Fibroblast of skin of scalp (primary cell): Measurements from ENCODE around the gene PAQR5. TPM values are rescaled to one million over a fixed set of nuclear protein-coding genes. Genes with fewer than 3 reads are reported as not detected.
"Not testable (repeated sequence)": the region's sequence is repeated elsewhere in the genome, so short reads cannot be mapped to it uniquely, and the experiment has no call there.

Experiments
- DNase-seq: peaks from one replicate; pipeline ENCODE4 v3.0.0-alpha.2; 2013
- polyA plus RNA-seq, 2 experiments: library from polyadenylated mRNA; unstranded; fragments of 120-200 nt; gene quantifications; one replicate each; pipeline ENCODE4 v1.2.1, GENCODE V29; 2013; ENCODE audit not compliant: insufficient read length in 2 of 2

The PAQR5 gene
- 3.3 TPM for polyA plus RNA-seq (2013, experiment 1 of 2; ENCODE audit: insufficient read length)
- 2.6 TPM for polyA plus RNA-seq (2013, experiment 2 of 2; ENCODE audit: insufficient read length)

DNA sequence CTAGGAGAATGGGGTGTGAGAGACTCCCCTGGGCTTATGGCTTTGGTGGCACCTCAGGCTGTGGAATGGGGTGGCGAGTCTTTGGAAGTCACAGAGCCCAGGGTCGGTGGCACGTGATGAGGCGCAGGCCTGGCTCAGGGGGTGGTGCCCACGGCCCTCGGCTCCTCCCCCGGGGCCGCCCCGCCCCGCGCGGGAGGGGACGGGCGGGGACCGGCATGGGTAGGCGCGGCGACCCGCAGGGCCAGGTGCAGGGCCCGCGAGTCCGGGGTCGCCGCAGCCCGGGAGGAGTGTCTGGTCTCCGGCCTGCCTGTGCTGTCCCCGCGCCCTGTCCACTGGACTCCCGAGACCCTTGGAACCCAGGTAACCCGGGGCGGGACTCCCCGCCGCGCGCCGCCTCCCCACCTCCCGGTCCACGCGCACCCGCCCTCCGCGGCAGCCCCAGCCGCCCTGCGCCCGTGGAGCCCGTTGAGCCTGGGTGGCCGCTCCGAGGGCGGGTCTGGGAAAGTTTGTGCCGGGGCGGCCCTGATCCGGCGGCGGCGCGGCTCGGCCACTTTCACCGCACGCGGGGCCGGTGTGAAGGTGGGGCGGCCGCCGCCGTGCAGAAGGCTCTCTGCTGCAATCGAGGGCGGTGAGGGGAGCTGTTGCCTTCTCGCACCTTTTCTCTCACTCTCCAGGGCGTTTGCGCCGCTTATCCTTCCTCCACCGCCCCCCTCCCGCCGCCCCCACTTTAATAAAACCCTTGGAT, at the start of gene PAQR5:
PAQR5 (plus strand) TSS at position 216 of the 745 bp plus-strand sequence. CDS start 61,169 bp downstream, outside the sequence.
- peak; percentile 29 for DNase-seq

GRCh38 chr15:69253156-69253555, 45.6 kb upstream of the PAQR5 start:
- peak; percentile 81 for DNase-seq

GRCh38 chr15:69265347-69265955, 33.3 kb upstream of the PAQR5 start:
- peak; percentile 39 for DNase-seq

- DNase-seq: no peak
These were observed 27.5 kb upstream of the PAQR5 start for GRCh38 chr15:69271217-69271616.

DNA sequence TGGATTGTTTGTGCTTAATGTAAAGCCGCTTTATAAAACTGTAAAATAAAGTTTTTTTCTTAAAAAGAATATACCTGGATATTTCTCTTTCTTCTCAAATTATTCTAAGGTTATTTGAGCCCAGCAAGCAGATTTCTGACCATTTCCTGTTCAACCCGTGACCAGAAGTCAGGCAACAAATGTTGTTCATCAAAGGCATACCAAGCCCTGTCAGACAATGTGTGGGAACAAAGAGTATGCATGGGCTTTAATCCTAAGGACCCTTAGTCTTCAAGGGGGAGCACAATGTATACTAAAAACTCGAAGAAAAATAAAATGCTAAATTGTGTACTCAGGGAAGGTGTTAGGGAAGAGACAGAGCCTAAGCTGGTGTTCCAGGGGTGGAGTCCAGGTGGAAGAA, 26.6 kb upstream of the PAQR5 start:
- DNase-seq: no peak

GRCh38 chr15:69272891-69273290, 25.8 kb upstream of the PAQR5 start:
- DNase-seq: no peak

GRCh38 chr15:69275074-69275670, 23.5 kb upstream of the PAQR5 start:
- no peak for DNase-seq

- no peak for DNase-seq
These were observed 22.7 kb upstream of the PAQR5 start for GRCh38 chr15:69275933-69276560.

GRCh38 chr15:69277316-69277715, 21.4 kb upstream of the PAQR5 start:
- DNase-seq: no peak

GRCh38 chr15:69279636-69280035, 19.1 kb upstream of the PAQR5 start:
- DNase-seq: no peak

- DNase-seq: peak; percentile 23
These were observed 17.9 kb upstream of the PAQR5 start for GRCh38 chr15:69280783-69281182.

- no peak for DNase-seq
These were observed 16.5 kb upstream of the PAQR5 start for GRCh38 chr15:69282104-69282743.

- DNase-seq: no peak
These were observed 12.9 kb upstream of the PAQR5 start for GRCh38 chr15:69285834-69286233.

- no peak for DNase-seq
These were observed 10.7 kb upstream of the PAQR5 start for GRCh38 chr15:69288011-69288410.

GRCh38 chr15:69288531-69289341, 10.0 kb upstream of the PAQR5 start:
- DNase-seq: no peak

DNA sequence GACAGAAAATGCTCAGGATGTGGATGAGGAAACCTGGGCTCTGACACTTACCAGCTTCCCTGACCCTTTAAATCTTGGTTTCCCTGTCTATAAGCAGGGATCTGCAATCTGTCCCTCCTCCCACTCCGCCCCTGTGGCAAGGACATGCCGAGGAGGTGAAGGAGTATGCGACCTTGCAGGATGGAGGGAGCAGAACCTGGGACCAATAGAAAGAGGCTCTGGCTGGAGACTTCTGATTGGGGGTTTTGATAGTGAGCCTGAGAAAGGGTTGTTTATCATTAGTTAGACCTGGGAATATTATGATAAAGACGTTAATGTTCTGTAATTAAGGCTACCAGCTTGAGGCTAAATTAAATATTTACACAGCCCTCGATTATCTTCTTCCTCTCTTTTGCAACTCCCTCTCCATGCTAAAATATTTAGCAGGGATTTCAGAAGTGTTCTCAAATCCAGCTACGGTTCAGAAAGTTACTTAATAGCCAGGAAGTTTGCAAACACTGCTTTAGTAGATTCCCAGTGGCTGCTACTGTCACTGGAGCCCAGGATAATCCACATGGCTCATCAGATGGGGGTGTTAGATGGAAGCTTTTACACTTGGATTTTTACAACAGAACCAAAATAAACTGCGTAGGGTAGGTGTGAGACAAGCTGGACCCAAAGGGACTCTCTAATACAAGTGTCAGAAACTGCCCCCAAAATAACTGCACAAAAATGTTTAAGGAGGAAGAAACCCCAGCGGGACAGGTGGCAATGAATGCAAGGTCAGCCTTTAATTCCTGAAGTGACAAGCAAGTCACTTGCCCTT, 9.2 kb upstream of the PAQR5 start:
- DNase-seq: no peak

DNA sequence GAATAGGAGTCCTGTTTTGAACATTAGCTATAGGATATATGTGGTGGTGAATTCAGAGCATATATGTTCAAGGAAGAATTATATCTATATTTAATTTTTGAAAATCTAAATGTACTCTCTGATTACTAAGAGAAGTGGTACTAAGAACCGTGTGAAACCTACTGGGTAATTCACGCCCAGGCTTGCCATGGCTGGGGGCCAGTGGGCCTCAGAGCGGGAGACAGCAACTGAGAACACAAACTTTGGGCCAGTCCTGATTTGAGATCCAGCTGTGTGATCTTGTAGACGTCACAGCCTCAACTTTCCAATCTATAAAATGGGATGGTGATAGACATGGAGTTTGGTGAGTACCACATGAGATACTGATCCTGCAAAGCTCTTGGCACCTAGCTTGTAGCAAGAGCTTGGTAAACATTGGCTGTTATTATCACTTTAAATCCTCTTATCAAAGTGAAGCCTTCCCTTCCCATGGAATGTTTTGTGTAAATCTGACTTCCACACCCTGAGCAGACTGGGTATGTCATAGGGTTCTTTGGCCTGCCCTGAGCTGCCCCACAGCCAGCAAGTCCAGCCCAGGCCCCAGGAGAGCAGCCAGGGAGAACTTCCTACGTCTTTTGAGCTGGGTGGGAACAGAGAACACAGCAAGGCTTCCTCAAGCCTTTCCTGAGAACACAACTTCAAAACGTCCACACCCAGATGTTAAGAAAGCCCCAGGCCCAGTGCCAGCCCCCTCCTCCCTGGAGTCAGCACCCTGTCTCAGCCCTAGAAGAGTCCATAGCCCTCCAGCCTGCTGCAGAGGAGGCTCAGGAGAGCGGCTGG, 8.2 kb upstream of the PAQR5 start:
- no peak for DNase-seq

DNA sequence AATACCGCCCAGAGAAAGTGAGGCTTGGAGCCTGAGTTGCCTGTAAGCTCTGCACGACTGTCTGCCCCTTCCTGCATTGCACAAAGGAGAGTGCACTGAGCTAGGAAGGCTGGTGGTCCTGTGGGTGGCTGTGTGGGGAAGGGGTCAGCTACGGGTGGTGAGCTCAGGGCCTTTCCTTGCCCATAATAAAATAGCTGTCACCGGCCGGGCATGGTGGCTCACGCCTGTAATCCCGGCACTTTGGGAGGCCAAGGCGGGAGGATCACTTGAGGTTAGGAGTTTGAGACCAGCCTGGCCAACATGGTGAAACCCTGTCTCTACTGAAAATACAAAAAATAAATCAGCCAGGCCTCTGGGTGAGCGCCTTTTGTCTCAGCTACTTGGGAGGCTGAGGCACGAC, 7.1 kb upstream of the PAQR5 start:
- not testable (repeated sequence) for DNase-seq

- DNase-seq: no peak
These were observed 5.8 kb upstream of the PAQR5 start for GRCh38 chr15:69292826-69293420.
